ENCODE data around the gene CCDC200. TPM values are rescaled to one million over a fixed set of nuclear protein-coding genes. Genes with fewer than 3 reads are reported as not detected.
"Not testable (repeated sequence)": the region's sequence is repeated elsewhere in the genome, so short reads cannot be mapped to it uniquely, and the experiment has no call there.

Gene CCDC200
- polyA plus RNA-seq, 1 donor from 2014 or later, result not detected

GRCh38 chr17:43210576-43210975, 17.8 kb downstream of the CCDC200 start:
- no peaks in the 10 kb centered on the region for H3F3A ChIP-seq (ENCODE audit: insufficient read depth, low read length, poor library complexity, severe bottlenecking)
- no peaks in the 10 kb centered on the region for H4K20me1 ChIP-seq (ENCODE audit: insufficient read depth)
- H2AFZ ChIP-seq (ENCODE audit: low read depth, low read length), result no peak overlapping the region
- H3K9ac ChIP-seq (ENCODE audit: low read length), result no peak overlapping the region
- no peak overlapping the region for H3K4me2 ChIP-seq (ENCODE audit: low read length)
- H3K9me2 ChIP-seq (ENCODE audit: insufficient read depth, low read length), result no peaks in the 10 kb centered on the region
- H3K79me2 ChIP-seq (replicated peaks; ENCODE audit: insufficient read depth, low read length), result no peaks in the 10 kb centered on the region
- peaks cover 8% of the 10 kb centered on the region for H3K36me3 ChIP-seq (ENCODE audit: insufficient read depth, low read length)
- no peak for TF ChIP-seq POLR2AphosphoS5 (IDR thresholded peaks at IDR 0.05)
- no peak for TF ChIP-seq TAF1 (IDR thresholded peaks at IDR 0.05; ENCODE audit: low read depth)
- H3K4me3 ChIP-seq (ENCODE audit: low read length), result no peak overlapping the region
- H3K27ac ChIP-seq (ENCODE audit: low read length), result no peak overlapping the region
- H3K27me3 ChIP-seq (ENCODE audit: insufficient read depth, low read depth, low read length), result no peaks in the 10 kb centered on the region
- no peaks in the 10 kb centered on the region for H3K9me3 ChIP-seq (ENCODE audit: low read length)

- not testable (repeated sequence) for H2AFZ ChIP-seq (ENCODE audit: low read depth, low read length); H3K4me2 ChIP-seq (ENCODE audit: low read length); H3K9ac ChIP-seq (ENCODE audit: low read length); H3K4me3 ChIP-seq (ENCODE audit: low read length); H4K20me1 ChIP-seq (ENCODE audit: insufficient read depth); H3K79me2 ChIP-seq (replicated peaks; ENCODE audit: insufficient read depth, low read length); H3K36me3 ChIP-seq (ENCODE audit: insufficient read depth, low read length); H3F3A ChIP-seq (ENCODE audit: insufficient read depth, low read length, poor library complexity, severe bottlenecking); H3K27me3 ChIP-seq (ENCODE audit: insufficient read depth, low read depth, low read length); H3K9me3 ChIP-seq (ENCODE audit: low read length); H3K9me2 ChIP-seq (ENCODE audit: insufficient read depth, low read length); H3K27ac ChIP-seq (ENCODE audit: low read length)
Observed at GRCh38 chr17:43203013-43203412, 25.4 kb downstream of the CCDC200 start.

GRCh38 chr17:43200127-43200526, 28.3 kb downstream of the CCDC200 start:
- H4K20me1 ChIP-seq (ENCODE audit: insufficient read depth), result no peaks in the 10 kb centered on the region
- H3K36me3 ChIP-seq (ENCODE audit: insufficient read depth, low read length), result no peaks in the 10 kb centered on the region
- H3K4me2 ChIP-seq (ENCODE audit: low read length), result no peak overlapping the region
- H2AFZ ChIP-seq (ENCODE audit: low read depth, low read length), result no peak overlapping the region
- H3K4me3 ChIP-seq (ENCODE audit: low read length), result no peak overlapping the region
- TF ChIP-seq MXI1 (conservative IDR thresholded peaks at IDR 0.05; ENCODE audit: poor library complexity, severe bottlenecking), result no peak
- no peak for TF ChIP-seq SMC3 (conservative IDR thresholded peaks at IDR 0.05; ENCODE audit: poor library complexity)
- TF ChIP-seq EZH2 (IDR thresholded peaks at IDR 0.05; ENCODE audit: borderline replicate concordance, insufficient read depth, low read length, poor library complexity, severe bottlenecking), result no peak
- TF ChIP-seq RAD21 (conservative IDR thresholded peaks at IDR 0.05), result no peak
- TF ChIP-seq EP300 (conservative IDR thresholded peaks at IDR 0.05; ENCODE audit: poor library complexity, severe bottlenecking), result no peak
- no peak for TF ChIP-seq TAF1 (IDR thresholded peaks at IDR 0.05; ENCODE audit: low read depth)
- no peak for TF ChIP-seq REST (IDR thresholded peaks at IDR 0.05; ENCODE audit: borderline replicate concordance)
- no peak for TF ChIP-seq POLR2AphosphoS5 (IDR thresholded peaks at IDR 0.05)
- no peak for TF ChIP-seq CTCF (IDR thresholded peaks at IDR 0.05; ENCODE audit: poor library complexity, severe bottlenecking)
- H3K9ac ChIP-seq (ENCODE audit: low read length), result no peak overlapping the region
- no peak overlapping the region for H3K27ac ChIP-seq (ENCODE audit: low read length)
- no peaks in the 10 kb centered on the region for H3K27me3 ChIP-seq (ENCODE audit: insufficient read depth, low read depth, low read length)
- H3K9me2 ChIP-seq (ENCODE audit: insufficient read depth, low read length), result no peaks in the 10 kb centered on the region
- H3F3A ChIP-seq (ENCODE audit: insufficient read depth, low read length, poor library complexity, severe bottlenecking), result no peaks in the 10 kb centered on the region
- no peaks in the 10 kb centered on the region for H3K79me2 ChIP-seq (replicated peaks; ENCODE audit: insufficient read depth, low read length)
- no peaks in the 10 kb centered on the region for H3K9me3 ChIP-seq (ENCODE audit: low read length)

All from neural cell (in vitro differentiated cells).